ENCODE measurements around the gene STYXL2. TPM values are rescaled to one million over a fixed set of nuclear protein-coding genes. Genes with fewer than 3 reads are reported as not detected.

Gene STYXL2
- total and polyA plus RNA-seq, 8 donors, result 0.02 to 0.37 (median 0.12) TPM; not detected in 5

- no peak for ATAC-seq
- Histone ChIP-seq H3K4me1 (no peaks in the 10 kb centered on the region), H3K27me3 (peaks cover 0 to 5% (median 0%) of the 10 kb centered on the region in 4 donors), H3K4me3 (no peak overlapping the region), H3K27ac (no peak overlapping the region), H3K9me3 (no peaks in the 10 kb centered on the region), H3K36me3 (no peaks in the 10 kb centered on the region)
- TF ChIP-seq CTCF (IDR thresholded peaks at IDR 0.05), result no peak
- DNase-seq, result no peak
- 74 to 77% methylated on average over 8 of the region's 8 CpGs for WGBS, 2 donors
- intact Hi-C loops (cut with DNase I), result no loop called here
- no peak for FAIRE-seq
Observed at GRCh38 chr1:167132301-167133010, 38.6 kb downstream of the STYXL2 start.

GRCh38 chr1:167135281-167135840 is 41.5 kb downstream of the STYXL2 start:
- Histone ChIP-seq H3K4me3 (no peak overlapping the region), H3K27me3 (peaks cover 0 to 5% (median 0%) of the 10 kb centered on the region in 4 donors), H3K36me3 (no peaks in the 10 kb centered on the region), H3K9me3 (no peaks in the 10 kb centered on the region), H3K27ac (no peak overlapping the region), H3K4me1 (no peaks in the 10 kb centered on the region)
- FAIRE-seq, result no peak
- no peak for TF ChIP-seq CTCF (IDR thresholded peaks at IDR 0.05)
- 29 to 48% methylated on average over 4 of the region's 4 CpGs for WGBS, 2 donors
- no peak for ATAC-seq
- intact Hi-C loops (cut with DNase I), result no loop called here
- no peak for DNase-seq

- no peak for TF ChIP-seq CTCF (IDR thresholded peaks at IDR 0.05)
- DNase-seq (no peak), FAIRE-seq (no peak), ATAC-seq (no peak)
- Histone ChIP-seq H3K36me3 (no peaks in the 10 kb centered on the region), H3K27me3 (peaks cover 0 to 5% (median 0%) of the 10 kb centered on the region in 4 donors), H3K27ac (no peak overlapping the region), H3K4me1 (no peaks in the 10 kb centered on the region), H3K9me3 (no peaks in the 10 kb centered on the region), H3K4me3 (no peak overlapping the region)
- WGBS, 2 donors, result 21 to 38% methylated on average over 2 of the region's 2 CpGs
- intact Hi-C loops (cut with DNase I), result no loop called here
Observed at GRCh38 chr1:167136191-167136614, 42.3 kb downstream of the STYXL2 start.

- H3K36me3 ChIP-seq, result no peaks in the 10 kb centered on the region
- ATAC-seq (no peak), DNase-seq (no peak), FAIRE-seq (no peak)
- TF ChIP-seq CTCF (IDR thresholded peaks at IDR 0.05), result no peak
- 31 to 39% methylated on average over 2 of the region's 2 CpGs for WGBS, 2 donors
- no peak overlapping the region for H3K27ac ChIP-seq
- H3K4me1 ChIP-seq, result no peaks in the 10 kb centered on the region
- peaks cover 0 to 5% (median 0%) of the 10 kb centered on the region in 4 donors for H3K27me3 ChIP-seq
- no peak overlapping the region for H3K4me3 ChIP-seq
- intact Hi-C loops (cut with DNase I), result no loop called here
- no peaks in the 10 kb centered on the region for H3K9me3 ChIP-seq
Observed at GRCh38 chr1:167136806-167137205, 42.9 kb downstream of the STYXL2 start.

GRCh38 chr1:167137332-167137781 is 43.5 kb downstream of the STYXL2 start:
- FAIRE-seq (no peak), ATAC-seq (no peak), DNase-seq (no peak)
- Histone ChIP-seq H3K4me3 (no peak overlapping the region), H3K4me1 (no peaks in the 10 kb centered on the region), H3K27ac (no peak overlapping the region), H3K27me3 (peaks cover 0 to 5% (median 0%) of the 10 kb centered on the region in 4 donors), H3K9me3 (no peaks in the 10 kb centered on the region), H3K36me3 (no peaks in the 10 kb centered on the region)
- WGBS, 2 donors, result 30 to 33% methylated on average over 6 of the region's 6 CpGs
- TF ChIP-seq CTCF (IDR thresholded peaks at IDR 0.05), result no peak
- intact Hi-C loops (cut with DNase I), result no loop called here
